GM23248 (cell line): ENCODE measurements around the gene CSTPP1.

Experiments
- EZH2 ChIP-seq: fragments of 200-600 bp; sonication (generic); IDR thresholded peaks from 2 replicates; pipeline ENCODE4 v1.6.1; 2018; ENCODE audit warnings: antibody characterized with exemption, mild to moderate bottlenecking; ENCODE audit not compliant: insufficient read depth, poor library complexity, severe bottlenecking
- EZH2phosphoT487 ChIP-seq: fragments of 200-600 bp; sonication (generic); IDR thresholded peaks from 2 replicates; pipeline ENCODE4 v1.6.1; 2018; ENCODE audit warnings: antibody characterized with exemption, moderate library complexity, mild to moderate bottlenecking, low read depth; ENCODE audit not compliant: insufficient read depth

DNA sequence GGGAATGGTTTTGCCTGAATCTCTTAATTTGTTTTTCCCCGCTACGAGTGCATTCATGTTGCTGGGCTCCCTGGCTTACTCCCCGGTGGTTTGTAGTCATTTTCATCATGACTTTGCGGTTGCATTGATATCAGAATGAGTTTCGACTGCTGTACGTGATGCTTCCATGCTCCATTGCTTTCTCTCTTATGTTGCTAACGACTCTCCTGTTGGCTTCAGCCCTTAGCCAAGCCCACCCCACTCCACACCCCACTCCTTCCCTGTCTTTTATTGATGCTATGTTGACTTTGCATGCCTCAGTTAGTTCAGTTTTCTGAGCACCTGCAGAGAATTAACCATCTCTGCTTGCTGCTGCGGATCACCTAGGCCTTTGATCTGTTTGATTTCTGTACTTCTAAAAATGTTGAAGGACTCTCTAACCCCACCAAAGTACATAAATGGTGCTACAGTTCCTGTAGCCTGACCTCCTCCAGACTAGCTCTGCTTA, 174.8 kb downstream of the CSTPP1 start:
- no peak for TF ChIP-seq EZH2
- TF ChIP-seq EZH2phosphoT487: no peak
